Heart left ventricle (tissue), 13 donors: ENCODE data around the gene UBTFL1.
"Not testable (repeated sequence)": the region's sequence is repeated elsewhere in the genome, so short reads cannot be mapped to it uniquely, and the experiment has no call there.

Source experiments
- POLR2A ChIP-seq, 2 donors: fragments of 450-650 bp; IDR thresholded peaks; one replicate each; pipeline ENCODE4 v1.6.1; 2017; ENCODE audit warnings: antibody characterized with exemption in 2 of 2, mild to moderate bottlenecking in 2 of 2, moderate library complexity in 2 of 2
- TF ChIP-seq, protein P1 (sequence below), 12 donors: fragments of 200-600 bp; sonication (generic) in 4 of 12; IDR thresholded peaks; one replicate each; pipeline versions ENCODE4 v1.5.0 to v1.8.0; 2018 to 2022; ENCODE audit warnings: antibody characterized with exemption in 12 of 12, mild to moderate bottlenecking in 5 of 12
- donor health status: ischemic (EF 13 %, LVEDD 7.1; RV severe dilation, severe dysfunction).
- donor health status: DM: no; HTN: yes; CAD: no.
- donor health status: DM: no; HTN: no; CAD: no.
- donor health status: ischemic (EF 25% LVEDD 6.9; RV normal size, moderate dysfunction).
- donor health status: ischemic (EF 25% LVEDD 5.7; RV mildly dilated, moderate dysfunction).
- donor health status: ischemic (EF 35%, LVEDD 5.7; RV mildly dilated, moderate dysfunction).
- donor health status: nonischemic (EF 11% LVEDD 7.7; RV severe dilation, severe dysfunction).
- donor health status: DM: yes; HTN: yes; CAD: no.
- donor health status: PGD.
- donor health status: ischemic (EF 29% LVEDD 5.4; RV normal size, mild dysfunction).
- donor health status: nonischemic (EF 23%, LVEDD 6.1; RV moderate dilation, normal function).

DNA sequence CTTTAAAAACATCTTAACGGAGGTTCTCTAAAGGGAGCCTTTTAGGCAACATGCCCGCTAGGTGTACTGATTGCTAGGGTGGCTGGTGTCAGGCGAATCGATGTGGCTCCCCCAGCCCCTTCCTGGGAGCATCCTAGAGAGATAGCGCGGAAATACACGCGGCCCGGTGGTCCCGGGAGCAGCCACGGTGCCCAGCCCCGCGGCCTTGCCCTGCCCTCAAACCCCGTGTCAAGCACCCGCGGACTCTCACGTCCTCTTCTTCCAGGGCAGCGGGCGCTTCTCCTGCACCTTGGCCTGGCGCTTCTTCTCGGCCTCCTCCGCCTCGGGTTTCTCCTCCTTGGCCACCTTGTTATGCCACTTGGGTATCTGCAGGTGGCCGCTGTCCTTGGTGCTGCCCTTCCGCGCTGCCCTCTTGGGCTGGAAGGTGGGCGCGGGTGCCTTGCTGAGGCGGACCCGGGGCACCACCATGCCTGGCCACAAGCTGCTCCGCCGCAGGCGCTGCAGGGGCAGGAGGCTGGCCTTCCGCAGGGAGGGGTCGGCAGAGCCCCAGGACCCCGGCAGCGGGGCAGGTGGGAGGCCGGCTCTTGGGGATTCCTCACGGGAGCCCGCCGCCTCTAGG is 34.0 kb upstream of the UBTFL1 start:
- TF ChIP-seq, protein P1, sequence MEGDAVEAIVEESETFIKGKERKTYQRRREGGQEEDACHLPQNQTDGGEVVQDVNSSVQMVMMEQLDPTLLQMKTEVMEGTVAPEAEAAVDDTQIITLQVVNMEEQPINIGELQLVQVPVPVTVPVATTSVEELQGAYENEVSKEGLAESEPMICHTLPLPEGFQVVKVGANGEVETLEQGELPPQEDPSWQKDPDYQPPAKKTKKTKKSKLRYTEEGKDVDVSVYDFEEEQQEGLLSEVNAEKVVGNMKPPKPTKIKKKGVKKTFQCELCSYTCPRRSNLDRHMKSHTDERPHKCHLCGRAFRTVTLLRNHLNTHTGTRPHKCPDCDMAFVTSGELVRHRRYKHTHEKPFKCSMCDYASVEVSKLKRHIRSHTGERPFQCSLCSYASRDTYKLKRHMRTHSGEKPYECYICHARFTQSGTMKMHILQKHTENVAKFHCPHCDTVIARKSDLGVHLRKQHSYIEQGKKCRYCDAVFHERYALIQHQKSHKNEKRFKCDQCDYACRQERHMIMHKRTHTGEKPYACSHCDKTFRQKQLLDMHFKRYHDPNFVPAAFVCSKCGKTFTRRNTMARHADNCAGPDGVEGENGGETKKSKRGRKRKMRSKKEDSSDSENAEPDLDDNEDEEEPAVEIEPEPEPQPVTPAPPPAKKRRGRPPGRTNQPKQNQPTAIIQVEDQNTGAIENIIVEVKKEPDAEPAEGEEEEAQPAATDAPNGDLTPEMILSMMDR (IDR thresholded peaks at IDR 0.05), result not testable (repeated sequence)
- TF ChIP-seq POLR2A (IDR thresholded peaks at IDR 0.05), result not testable (repeated sequence)
